Measurements from ENCODE around the gene F7. TPM values are rescaled to one million over a fixed set of nuclear protein-coding genes. Genes with fewer than 3 reads are reported as not detected.

F7 gene
- total and polyA plus RNA-seq, 9 of the 15 experiments (the other 6 are each of a cell fraction or from before 2014, with no cell fraction given) = not detected

- WGBS (ENCODE audit: insufficient coverage, low coverage, missing lambda C conversion rate) = 1% methylated on average over 9 of the region's 9 CpGs
- H3K9ac ChIP-seq (ENCODE audit: insufficient read depth in 1 of 2, low read depth in 2 of 2, low read length in 2 of 2) = no peak overlapping the region
- intact Hi-C loops (cut with micrococcal nuclease) = no loop called here
- DNase-seq (ENCODE audit: extremely low read depth in 1 of 4, low spot score in 3 of 4) (no peak), FAIRE-seq (no peak), ATAC-seq (no peak)
- H3K9me1 ChIP-seq (ENCODE audit: control insufficient read depth, insufficient read depth, low read length) = no peaks in the 10 kb centered on the region
- ChIA-PET POLR2A (no interaction called here), CTCF (ENCODE audit: low intra/inter-chr PET ratio) (no interaction called here)
- TF ChIP-seq UBTF (IDR thresholded peaks at IDR 0.05; ENCODE audit: borderline replicate concordance in 1 of 2, low read depth in 2 of 2, low read length in 2 of 2) (no peak), ZNF707 (CRISPR knock-in tag; conservative IDR thresholded peaks at IDR 0.05) (no peak), NR2C1 (IDR thresholded peaks at IDR 0.05) (no peak), NR2C1 (tag; IDR thresholded peaks at IDR 0.05) (no peak), GTF2A2 (tag; IDR thresholded peaks at IDR 0.05) (no peak), ZNF57 (CRISPR knock-in tag; IDR thresholded peaks at IDR 0.05) (no peak), KDM4B (IDR thresholded peaks at IDR 0.05; ENCODE audit: borderline replicate concordance in 2 of 2, low read depth in 1 of 2) (no peak), MAFG (tag; conservative IDR thresholded peaks at IDR 0.05) (no peak), ZBTB1 (CRISPR knock-in tag; IDR thresholded peaks at IDR 0.05; ENCODE audit: borderline replicate concordance, low read depth) (no peak), SP1 (CRISPR knock-in tag; IDR thresholded peaks at IDR 0.05) (no peak)
- H3K4me1 ChIP-seq (replicated peaks in 1 of 2; ENCODE audit: control insufficient read depth in 2 of 2, insufficient read depth in 2 of 2, low read length in 2 of 2) = peaks cover 0 to 9% of the 10 kb centered on the region in 2 experiments; a peak in 2 of 5 replicates
- in situ Hi-C loops (cut with MboI) = no loop called here
- H3K4me2 ChIP-seq (ENCODE audit: insufficient read depth, low read length) = no peak overlapping the region
- H3K36me3 ChIP-seq (ENCODE audit: control insufficient read depth, insufficient read depth, low read length) = no peaks in the 10 kb centered on the region
- no peaks in the 10 kb centered on the region for H3K9me3 ChIP-seq (replicated peaks; ENCODE audit: control insufficient read depth, insufficient read depth, low read depth, low read length)
- no peak overlapping the region for H3K27ac ChIP-seq (ENCODE audit: extremely low read depth, low read depth, low read length)
- no peaks in the 10 kb centered on the region for H4K20me1 ChIP-seq (replicated peaks; ENCODE audit: control insufficient read depth, insufficient read depth, low read length)
- no peak overlapping the region for H2AFZ ChIP-seq (ENCODE audit: low read depth, low read length)
- no TSS peak for BruUV-seq (replicated peaks)
- no peak overlapping the region for H3K4me3 ChIP-seq
- H3K27me3 ChIP-seq (ENCODE audit: control insufficient read depth in 2 of 2, insufficient read depth in 2 of 2, low read length in 2 of 2) = peaks cover 2 to 75% of the 10 kb centered on the region in 2 experiments; a peak in 4 of 5 replicates
- H3K79me2 ChIP-seq (ENCODE audit: control insufficient read depth, insufficient read depth, low read length) = no peaks in the 10 kb centered on the region
Measured at GRCh38 chr13:113117911-113118260, 12.3 kb downstream of the F7 start.
